ENCODE measurements around the gene YOD1. TPM values are rescaled to one million over a fixed set of nuclear protein-coding genes. Genes with fewer than 3 reads are reported as not detected.

Gene YOD1
- total RNA-seq, 1 donor from 2014 or later: 10.8 TPM

GRCh38 chr1:207089627-207090355 lies 38.8 kb upstream of the YOD1 start:
- ChIA-PET CTCF (interaction anchor here (0.7 to 3.2 kb wide), 4 partner anchors 10 to 410 kb away, joined by 3 to 12 read pairs (median 6); partner anchors contain the start of gene PFKFB2), POLR2A (interaction anchor here (1.3 to 2.1 kb wide), 2 partner anchors 233 to 406 kb away, joined by 3 to 7 read pairs; partner anchors contain the start of gene CR1)
- Mint-ChIP-seq H3K4me1 (peaks cover 6% of the 10 kb centered on the region), H3K36me3 (ENCODE audit: low read depth) (no peaks in the 10 kb centered on the region), H3K4me3 (peak overlapping the region; percentile 70), H3K27me3 (no peaks in the 10 kb centered on the region), H3K27ac (peak overlapping the region; percentile 31), H3K9me3 (no peaks in the 10 kb centered on the region)
- no peak for DNase-seq
- no peak for TF ChIP-seq CTCF (IDR thresholded peaks at IDR 0.05)
- intact Hi-C loops (cut with micrococcal nuclease): no loop called here
- ATAC-seq (ENCODE audit: low read depth): no peak

DNA sequence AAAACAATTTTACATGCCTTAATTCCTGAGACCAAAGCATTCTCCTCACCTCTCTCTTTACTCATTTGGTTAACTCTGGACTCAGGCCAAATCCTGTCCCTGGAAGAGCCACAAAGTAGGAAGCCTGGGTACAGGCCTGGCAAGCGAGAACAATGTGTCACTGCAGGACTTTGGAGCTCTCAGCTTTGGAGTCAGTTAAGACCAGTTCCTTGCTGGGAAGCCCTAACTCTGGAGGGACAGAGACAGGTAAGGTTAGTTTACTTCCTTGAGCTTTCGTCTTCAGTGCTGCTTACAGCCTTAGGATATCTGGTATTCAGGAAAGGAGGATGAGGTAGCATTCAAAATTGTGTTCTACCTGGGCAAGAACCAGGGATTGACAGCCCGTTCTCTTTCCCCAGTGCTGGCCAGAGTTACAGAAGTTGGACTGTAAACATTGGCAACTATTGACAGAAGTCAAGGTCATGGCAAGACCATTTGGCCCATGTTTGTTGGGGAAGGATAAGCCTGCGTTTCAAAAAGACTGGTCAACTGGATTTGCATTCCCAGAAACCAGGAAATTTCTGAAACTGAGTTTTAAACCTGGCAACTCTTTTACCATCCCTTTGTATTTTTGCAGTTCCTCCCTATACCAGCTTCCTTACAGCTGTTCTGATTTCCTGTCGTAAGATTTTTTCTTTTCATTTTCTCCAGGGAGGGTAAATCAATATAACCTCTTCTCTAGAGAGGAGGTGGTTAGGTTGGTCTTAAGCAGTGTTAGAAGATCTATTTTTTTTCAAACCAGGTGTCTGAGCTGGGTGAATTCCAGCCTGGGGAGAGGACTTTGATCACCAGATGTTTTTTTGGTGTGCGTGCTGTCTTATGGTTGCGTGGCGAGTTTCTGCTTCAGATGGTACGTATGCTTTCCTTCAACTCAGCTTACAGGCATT lies 38.0 kb upstream of the YOD1 start, which contains the start of gene C4BPB:
TSS of gene C4BPB (plus strand) at position 160 of the 926 bp plus-strand sequence. CDS start at position 832, 672 bp downstream.
- Mint-ChIP-seq H3K36me3 (ENCODE audit: low read depth) (no peaks in the 10 kb centered on the region), H3K9me3 (no peaks in the 10 kb centered on the region), H3K4me1 (peaks cover 9% of the 10 kb centered on the region), H3K27ac (peak within 1 kb of the TSS; percentile 31), H3K27me3 (peaks cover 2% of the 10 kb centered on the region), H3K4me3 (peak within 1 kb of the TSS; percentile 70)
- DNase-seq (no peak), ATAC-seq (ENCODE audit: low read depth) (peak; percentile 19)
- intact Hi-C loops (cut with micrococcal nuclease): no loop called here
- TF ChIP-seq CTCF (IDR thresholded peaks at IDR 0.05): no peak
- ChIA-PET POLR2A (interaction anchor here (1.3 to 2.1 kb wide), 2 partner anchors 233 to 407 kb away, joined by 3 to 7 read pairs; partner anchors contain the start of gene CR1), CTCF (interaction anchor here (0.5 to 3.2 kb wide), 5 partner anchors 9 to 410 kb away, joined by 3 to 12 read pairs (median 4); partner anchors contain the start of gene PFKFB2)

GRCh38 chr1:207088161-207088560 lies 37.2 kb upstream of the YOD1 start:
- intact Hi-C loops (cut with micrococcal nuclease): no loop called here
- TF ChIP-seq CTCF (IDR thresholded peaks at IDR 0.05): no peak
- Mint-ChIP-seq H3K27ac (no peak overlapping the region), H3K36me3 (ENCODE audit: low read depth) (no peaks in the 10 kb centered on the region), H3K27me3 (peaks cover 2% of the 10 kb centered on the region), H3K4me1 (peaks cover 9% of the 10 kb centered on the region), H3K9me3 (no peaks in the 10 kb centered on the region), H3K4me3 (no peak overlapping the region)
- DNase-seq (no peak), ATAC-seq (ENCODE audit: low read depth) (no peak)
- CTCF ChIA-PET: interaction anchor here (1.8 to 3.2 kb wide), 2 partner anchors 9 to 317 kb away, joined by 7 to 12 read pairs; no protein-coding TSS in a partner anchor
- POLR2A ChIA-PET: interaction anchor here (2.1 kb wide), 1 partner anchor 408 kb away, joined by 7 read pairs; the partner anchor contains the start of gene CR1

DNA sequence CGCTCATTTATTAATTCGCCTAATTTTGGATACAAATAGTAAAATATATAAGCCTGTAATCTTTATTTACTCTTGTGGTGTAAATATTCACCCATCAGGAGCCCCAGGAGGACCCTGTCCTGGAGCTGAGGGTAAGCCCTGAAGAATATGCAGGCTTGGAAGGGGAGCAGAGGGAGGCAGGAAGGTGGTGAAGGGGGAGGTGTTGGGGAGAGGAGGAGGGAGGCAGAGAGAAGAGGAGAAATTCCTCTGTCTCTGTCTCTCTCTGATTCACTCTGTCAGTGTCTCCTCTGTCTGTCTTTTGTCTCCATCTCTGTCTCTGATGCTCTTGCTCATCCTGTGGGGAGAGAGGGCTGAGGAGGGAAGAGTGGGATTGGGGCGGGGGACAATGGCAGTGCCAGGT lies 34.9 kb upstream of the YOD1 start:
- ChIA-PET POLR2A (no interaction called here), CTCF (interaction anchor here (8.4 to 14.6 kb wide), 2 partner anchors 320 to 414 kb away, joined by 146 to 174 read pairs; partner anchors contain the start of gene CR1)
- ATAC-seq (ENCODE audit: low read depth) (no peak), DNase-seq (no peak)
- Mint-ChIP-seq H3K4me3 (no peak overlapping the region), H3K36me3 (ENCODE audit: low read depth) (no peaks in the 10 kb centered on the region), H3K4me1 (peaks cover 9% of the 10 kb centered on the region), H3K27ac (no peak overlapping the region), H3K27me3 (peaks cover 2% of the 10 kb centered on the region), H3K9me3 (no peaks in the 10 kb centered on the region)
- no peak for TF ChIP-seq CTCF (IDR thresholded peaks at IDR 0.05)
- intact Hi-C loops (cut with micrococcal nuclease): loop anchor here (2.0 kb wide), 1 partner anchor 235 kb away; the partner anchor contains the start of gene CD55
